ENCODE data around the gene SLC35C1. TPM values are rescaled to one million over a fixed set of nuclear protein-coding genes. Genes with fewer than 3 reads are reported as not detected.

SLC35C1 gene
- total and polyA plus RNA-seq, 2 of the 13 experiments (the other 11 are each of a cell fraction or from before 2014, with no cell fraction given), result 2.9 to 7.0 TPM

GRCh38 chr11:45843158-45843924 is 38.4 kb downstream of the SLC35C1 start (continued):
- TF ChIP-seq SMARCE1 (IDR thresholded peaks at IDR 0.05; ENCODE audit: borderline replicate concordance), result no peak
- 0 out of 2 replicates have a peak, but pooled peaks have one; percentile 9 for TF ChIP-seq RXRB (CRISPR knock-in tag; IDR thresholded peaks at IDR 0.05; ENCODE audit: borderline replicate concordance)
- peak; percentile 47 for TF ChIP-seq GATAD2A (CRISPR knock-in tag; IDR thresholded peaks at IDR 0.05)
- TF ChIP-seq ZNF607 (CRISPR knock-in tag; IDR thresholded peaks at IDR 0.05; ENCODE audit: borderline replicate concordance), result no peak
- TF ChIP-seq HOXD1 (CRISPR knock-in tag; IDR thresholded peaks at IDR 0.05), result no peak
- no peak for TF ChIP-seq ZNF616 (CRISPR knock-in tag; IDR thresholded peaks at IDR 0.05; ENCODE audit: low read depth)
- no peak for TF ChIP-seq ZNF326 (CRISPR knock-in tag; IDR thresholded peaks at IDR 0.05; ENCODE audit: borderline replicate concordance)
- peak; percentile 62; the same call in 1 of the 2 replicates for TF ChIP-seq BORCS8-MEF2B (CRISPR knock-in tag; IDR thresholded peaks at IDR 0.05)
- TF ChIP-seq XRCC5 (optimal IDR thresholded peaks at IDR 0.05; ENCODE audit: low read length), result peak; percentile 97
- peak; percentile 29; the same call in 1 of the 2 replicates for TF ChIP-seq ZZZ3 (CRISPR knock-in tag; IDR thresholded peaks at IDR 0.05; ENCODE audit: borderline replicate concordance)
- TF ChIP-seq KLF12 (CRISPR knock-in tag; IDR thresholded peaks at IDR 0.05; ENCODE audit: borderline replicate concordance), result 0 out of 2 replicates have a peak, but pooled peaks have one; percentile 40
- TF ChIP-seq HES4 (CRISPR knock-in tag; IDR thresholded peaks at IDR 0.05; ENCODE audit: borderline replicate concordance), result no peak
- TF ChIP-seq ZNF343 (CRISPR knock-in tag; IDR thresholded peaks at IDR 0.05), result 0 out of 2 replicates have a peak, but pooled peaks have one; percentile 17
- TF ChIP-seq TFDP1 (CRISPR knock-in tag; IDR thresholded peaks at IDR 0.05; ENCODE audit: borderline replicate concordance), result peak; percentile 66; the same call in 1 of the 2 replicates
- no peak for TF ChIP-seq MXD3 (CRISPR knock-in tag; IDR thresholded peaks at IDR 0.05)
- TF ChIP-seq REPIN1 (CRISPR knock-in tag; IDR thresholded peaks at IDR 0.05; ENCODE audit: borderline replicate concordance, low read depth), result peak; percentile 68
- TF ChIP-seq RXRA (CRISPR knock-in tag; IDR thresholded peaks at IDR 0.05), result 0 out of 2 replicates have a peak, but pooled peaks have one; percentile 19
- TF ChIP-seq ZNF574 (CRISPR knock-in tag; IDR thresholded peaks at IDR 0.05), result peak; percentile 52; the same call in 1 of the 2 replicates
- TF ChIP-seq ZNF296 (CRISPR knock-in tag; conservative IDR thresholded peaks at IDR 0.05), result no peak
- 0 out of 2 replicates have a peak, but pooled peaks have one; percentile 58 for TF ChIP-seq MYPOP (CRISPR knock-in tag; IDR thresholded peaks at IDR 0.05)
- TF ChIP-seq NAIF1 (CRISPR knock-in tag; IDR thresholded peaks at IDR 0.05; ENCODE audit: borderline replicate concordance), result 0 out of 2 replicates have a peak, but pooled peaks have one; percentile 23
- TF ChIP-seq ZFP36 (IDR thresholded peaks at IDR 0.05; ENCODE audit: borderline replicate concordance, low read depth, low read length, partially characterized antibody), result no peak
- no peak for TF ChIP-seq BRD4 (CRISPR knock-in tag; IDR thresholded peaks at IDR 0.05)
- TF ChIP-seq ZNF83 (CRISPR knock-in tag; IDR thresholded peaks at IDR 0.05; ENCODE audit: borderline replicate concordance), result no peak
- no peak for TF ChIP-seq ZNF263 (CRISPR knock-in tag; IDR thresholded peaks at IDR 0.05)

Measured in HepG2 (cell line).